ENCODE measurements around the gene FAM117A. TPM values are rescaled to one million over a fixed set of nuclear protein-coding genes. Genes with fewer than 3 reads are reported as not detected.

Gene FAM117A
- 93.3 and 93.4 TPM in 2 replicates for total RNA-seq
- total RNA-seq (2013) = 50.0 TPM
- polyA plus RNA-seq = 105 and 162 TPM in 2 replicates
- polyA minus RNA-seq = 70.8 and 88.3 TPM in 2 replicates

GRCh38 chr17:49763735-49764558 lies at the start of gene FAM117A:
Gene FAM117A, minus strand, starts transcription at chr17:49764131. Its CDS starts 44 bp downstream, at chr17:49764087.
- no peaks in the 10 kb centered on the region for H3K27me3 Mint-ChIP-seq
- H3K4me3 Mint-ChIP-seq = peak within 1 kb of the TSS; percentile 96
- intact Hi-C loops (cut with micrococcal nuclease) = loop anchor here (1.0 kb wide), 4 partner anchors 18 to 56 kb away; partner anchors contain the start of gene KAT7
- Histone ChIP-seq H3K4me2 (replicated peaks; ENCODE audit: low read depth, low read length, poor library complexity, severe bottlenecking) (peak within 1 kb of the TSS; percentile 88), H3K4me1 (ENCODE audit: control insufficient read depth in 2 of 2, insufficient read depth in 2 of 2, low read length in 2 of 2) (peaks cover 42 to 46% of the 10 kb centered on the region in 2 donors), H3K27me3 (replicated peaks in 1 of 4; ENCODE audit: control extremely low read depth in 1 of 4, control insufficient read depth in 3 of 4, insufficient read depth in 4 of 4, low read length in 3 of 4) (no peaks in the 10 kb centered on the region), H2AFZ (ENCODE audit: insufficient read depth, low read depth, low read length, poor library complexity, severe bottlenecking) (peak within 1 kb of the TSS; percentile 53), H4K20me1 (ENCODE audit: control insufficient read depth, insufficient read depth, low read length, poor library complexity, severe bottlenecking) (peaks cover 45% of the 10 kb centered on the region), H3K27ac (ENCODE audit: low read length in 2 of 2) (peak within 1 kb of the TSS; percentile 39 to 63), H3K9me3 (ENCODE audit: control extremely low read depth in 1 of 3, control insufficient read depth in 2 of 3, insufficient read depth in 1 of 3, low read length in 2 of 3) (peaks cover 0 to 3% (median 1%) of the 10 kb centered on the region in 3 donors), H3K4me3 (ENCODE audit: control extremely low read depth in 1 of 5, extremely low read depth in 1 of 5, insufficient read depth in 1 of 5, low read depth in 2 of 5, low read length in 4 of 5) (peak within 1 kb of the TSS; percentile 63 to 77 (median 76)), H3K9ac (ENCODE audit: low read length) (peak within 1 kb of the TSS; percentile 75), H3K36me3 (replicated peaks in 1 of 2; ENCODE audit: control extremely low read depth in 1 of 2, control insufficient read depth in 1 of 2, extremely low read depth in 1 of 2, insufficient read depth in 2 of 2, low read length in 1 of 2) (peaks cover 0 to 10% of the 10 kb centered on the region in 2 experiments), H3K79me2 (ENCODE audit: control insufficient read depth, insufficient read depth, low read length) (peaks cover 52% of the 10 kb centered on the region)
- POLR2A ChIA-PET = interaction anchor here (0.5 to 4.5 kb wide), 11 partner anchors 10 to 1391 kb away, joined by 3 to 75 read pairs (median 5); partner anchors contain the start of genes KAT7 and SLC35B1
- H3K4me1 Mint-ChIP-seq = peaks cover 52% of the 10 kb centered on the region
- under 1% methylated on average over 41 of the region's 53 CpGs for WGBS (ENCODE audit: insufficient coverage)
- peak within 1 kb of the TSS; percentile 87 for H3K27ac Mint-ChIP-seq
- DNase-seq (peak; percentile 98), ATAC-seq (ENCODE audit: low read depth) (peak; percentile 89)
- H3K9me3 Mint-ChIP-seq (ENCODE audit: insufficient read depth) = no peaks in the 10 kb centered on the region
- TF ChIP-seq EZH2 (IDR thresholded peaks at IDR 0.05; ENCODE audit: borderline replicate concordance, insufficient read depth, low read depth, low read length, poor library complexity, severe bottlenecking) = no peak
- no peak for TF ChIP-seq CTCF (IDR thresholded peaks at IDR 0.05)
- CTCF ChIA-PET = interaction anchor here (0.6 to 7.2 kb wide), 16 partner anchors 8 to 406 kb away, joined by 3 to 55 read pairs (median 4); partner anchors contain the start of genes KAT7 and SLC35B1

DNA sequence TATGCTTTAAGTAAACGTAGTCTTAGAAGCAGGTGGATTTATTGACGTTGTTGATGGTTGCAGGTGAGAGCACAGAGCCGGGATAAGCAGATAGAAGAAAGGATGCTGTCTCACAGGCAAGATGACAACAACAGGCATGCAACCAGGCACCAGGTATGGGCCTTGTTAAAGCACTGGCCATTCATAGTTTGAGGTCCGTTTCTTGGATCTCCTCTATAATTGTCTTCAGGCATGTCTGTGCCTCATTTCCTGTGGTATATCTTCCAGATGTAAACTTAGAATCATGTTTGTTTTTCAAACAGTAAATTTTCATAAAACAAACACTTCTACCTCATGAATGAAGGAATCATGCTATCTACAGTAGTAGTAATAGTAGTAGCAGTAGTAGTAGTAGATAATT lies 45.1 kb upstream of the FAM117A start:
- Histone ChIP-seq H3K9ac (ENCODE audit: low read length) (no peak overlapping the region), H3K4me2 (replicated peaks; ENCODE audit: low read depth, low read length, poor library complexity, severe bottlenecking) (no peak overlapping the region), H3K4me3 (ENCODE audit: control extremely low read depth in 1 of 5, extremely low read depth in 1 of 5, insufficient read depth in 1 of 5, low read depth in 2 of 5, low read length in 4 of 5) (no peak overlapping the region), H3K4me1 (ENCODE audit: control insufficient read depth in 2 of 2, insufficient read depth in 2 of 2, low read length in 2 of 2) (no peaks in the 10 kb centered on the region), H3K36me3 (replicated peaks in 1 of 2; ENCODE audit: control extremely low read depth in 1 of 2, control insufficient read depth in 1 of 2, extremely low read depth in 1 of 2, insufficient read depth in 2 of 2, low read length in 1 of 2) (peaks cover 16 to 79% of the 10 kb centered on the region in 2 experiments), H3K79me2 (ENCODE audit: control insufficient read depth, insufficient read depth, low read length) (peaks cover 62% of the 10 kb centered on the region), H2AFZ (ENCODE audit: insufficient read depth, low read depth, low read length, poor library complexity, severe bottlenecking) (no peak overlapping the region), H3K27me3 (replicated peaks in 1 of 4; ENCODE audit: control extremely low read depth in 1 of 4, control insufficient read depth in 3 of 4, insufficient read depth in 4 of 4, low read length in 3 of 4) (no peaks in the 10 kb centered on the region), H3K27ac (ENCODE audit: low read length in 2 of 2) (no peak overlapping the region), H3K9me3 (ENCODE audit: control extremely low read depth in 1 of 3, control insufficient read depth in 2 of 3, insufficient read depth in 1 of 3, low read length in 2 of 3) (no peaks in the 10 kb centered on the region), H4K20me1 (ENCODE audit: control insufficient read depth, insufficient read depth, low read length, poor library complexity, severe bottlenecking) (peaks cover 43% of the 10 kb centered on the region)
- peaks cover 4% of the 10 kb centered on the region for H3K4me1 Mint-ChIP-seq
- H3K4me3 Mint-ChIP-seq = no peak overlapping the region
- POLR2A ChIA-PET = no interaction called here
- ATAC-seq (ENCODE audit: low read depth) (no peak), DNase-seq (no peak)
- no peaks in the 10 kb centered on the region for H3K9me3 Mint-ChIP-seq (ENCODE audit: insufficient read depth)
- TF ChIP-seq CTCF (IDR thresholded peaks at IDR 0.05) (no peak), EZH2 (IDR thresholded peaks at IDR 0.05; ENCODE audit: borderline replicate concordance, insufficient read depth, low read depth, low read length, poor library complexity, severe bottlenecking) (no peak)
- H3K27ac Mint-ChIP-seq = no peak overlapping the region
- intact Hi-C loops (cut with micrococcal nuclease) = no loop called here
- CTCF ChIA-PET = no interaction called here
- H3K27me3 Mint-ChIP-seq = no peaks in the 10 kb centered on the region
- 95% methylated on average over 4 of the region's 4 CpGs for WGBS (ENCODE audit: insufficient coverage)

Measured in B cell (primary cell).